HG03520 (cell line): ENCODE data around the gene SLC6A3.

ENCODE experiments used
- ATAC-seq: cut with Tn5 transposase; IDR thresholded peaks from one replicate; pipeline ENCODE4 v1.9.1; 2021; ENCODE audit warnings: mild to moderate bottlenecking, moderate library complexity; ENCODE audit not compliant: unreplicated experiment

The SLC6A3 gene

GRCh38 chr5:1442222-1443145, 2.8 kb downstream of the SLC6A3 start:
- ATAC-seq, result no peak

DNA sequence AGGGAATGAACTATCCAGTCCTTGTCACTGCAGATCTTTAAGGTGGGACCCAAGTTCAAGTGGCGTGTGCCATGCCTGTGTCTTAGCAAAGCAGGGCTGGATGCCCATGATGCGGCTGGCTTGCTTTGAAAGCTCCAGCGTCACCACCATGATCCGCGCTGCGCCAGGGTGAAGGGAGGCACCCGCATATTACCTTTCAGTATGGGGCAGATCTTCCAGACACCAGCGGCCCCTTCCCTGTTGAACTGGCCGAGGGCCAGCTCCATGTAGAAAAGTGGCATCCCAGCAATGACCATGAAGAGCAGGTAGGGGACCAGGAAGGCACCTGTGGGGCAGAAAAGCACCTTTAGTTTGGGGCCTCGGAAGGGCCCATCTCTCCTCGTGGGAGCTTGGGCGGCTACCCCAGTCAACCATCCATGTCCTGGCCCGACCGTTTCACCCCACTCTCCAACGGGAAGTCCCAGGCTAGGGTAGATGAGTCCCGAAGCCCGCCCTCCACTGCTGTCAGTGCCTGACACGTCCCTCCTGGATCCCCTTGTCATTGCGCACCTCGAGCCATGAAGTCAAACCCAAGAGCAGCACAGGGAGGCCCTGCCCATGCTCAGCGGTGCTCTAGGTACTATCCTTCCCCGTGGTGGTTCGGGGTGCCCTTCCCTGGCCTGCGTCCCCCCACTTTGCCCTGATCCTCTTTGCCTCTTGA, 3.9 kb downstream of the SLC6A3 start:
- no peak for ATAC-seq

DNA sequence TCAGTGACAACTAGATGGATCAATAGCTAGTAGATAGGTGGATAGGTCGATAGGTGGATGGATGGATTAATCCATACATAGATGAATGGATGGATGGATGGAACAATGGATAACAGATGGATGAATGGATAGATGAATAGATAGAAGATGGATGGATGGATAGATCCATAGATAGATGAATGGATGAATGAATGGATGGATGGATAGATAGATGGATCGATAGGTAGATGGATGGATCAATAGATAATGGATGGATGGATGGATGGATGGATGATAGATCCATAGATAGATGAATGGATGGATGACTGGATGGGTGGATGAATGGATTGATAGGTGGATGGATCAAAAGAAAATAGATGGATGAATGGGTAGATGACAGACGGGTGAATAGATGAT, 5.1 kb downstream of the SLC6A3 start:
- no peak for ATAC-seq

- ATAC-seq, result no peak
Observed at GRCh38 chr5:1439388-1440097, 5.7 kb downstream of the SLC6A3 start.

DNA sequence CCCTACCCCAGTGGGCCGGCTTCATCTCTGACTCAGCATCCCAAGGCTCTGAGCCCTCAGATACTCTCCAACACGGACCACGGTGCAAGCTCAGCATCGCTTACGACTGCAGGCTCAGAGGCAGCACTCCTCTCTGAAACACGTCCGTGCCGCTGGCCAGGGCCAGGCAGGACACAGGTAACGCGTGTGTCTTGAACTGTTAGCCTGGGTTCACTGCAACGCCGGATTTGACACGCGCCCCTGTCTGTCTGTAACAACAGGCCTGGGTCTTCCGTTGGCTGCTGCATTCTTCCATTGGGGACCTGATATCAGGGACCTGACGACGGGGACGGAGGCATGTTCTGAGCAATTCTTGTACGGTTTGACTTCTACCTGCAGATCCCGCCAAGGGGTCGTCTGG, 6.4 kb downstream of the SLC6A3 start:
- no peak for ATAC-seq

DNA sequence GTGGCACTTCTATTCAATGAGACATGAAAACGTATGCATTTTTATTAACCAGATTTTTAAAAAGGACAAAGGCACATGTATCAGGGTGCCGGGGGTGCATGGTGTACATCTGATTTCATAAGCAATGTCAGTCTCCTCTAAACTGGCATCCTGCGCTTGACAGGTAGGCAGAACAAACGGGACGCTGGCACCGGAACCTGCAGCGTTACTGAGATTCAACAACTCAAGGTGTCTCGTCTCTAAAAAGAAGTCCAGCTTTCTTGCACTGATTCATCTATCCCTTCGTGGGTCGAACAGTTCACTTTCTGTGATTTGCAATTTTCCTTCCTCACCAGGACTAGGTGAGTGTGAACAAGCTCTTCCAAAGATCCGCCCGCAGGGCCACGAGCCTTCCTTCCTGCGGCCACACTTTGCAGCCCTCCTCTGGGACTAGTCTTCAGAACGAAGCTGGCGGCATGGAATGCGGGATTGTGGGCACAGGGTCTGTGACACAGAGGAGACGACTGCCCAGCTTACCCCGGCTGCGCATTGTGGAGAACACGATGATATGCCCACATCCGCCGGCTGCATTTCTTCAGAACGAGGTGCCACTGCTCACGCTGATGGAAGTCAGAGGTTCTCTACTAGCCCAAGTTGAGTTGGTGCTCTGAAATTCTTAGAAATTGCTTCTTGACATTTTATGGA, 7.2 kb downstream of the SLC6A3 start:
- no peak for ATAC-seq

DNA sequence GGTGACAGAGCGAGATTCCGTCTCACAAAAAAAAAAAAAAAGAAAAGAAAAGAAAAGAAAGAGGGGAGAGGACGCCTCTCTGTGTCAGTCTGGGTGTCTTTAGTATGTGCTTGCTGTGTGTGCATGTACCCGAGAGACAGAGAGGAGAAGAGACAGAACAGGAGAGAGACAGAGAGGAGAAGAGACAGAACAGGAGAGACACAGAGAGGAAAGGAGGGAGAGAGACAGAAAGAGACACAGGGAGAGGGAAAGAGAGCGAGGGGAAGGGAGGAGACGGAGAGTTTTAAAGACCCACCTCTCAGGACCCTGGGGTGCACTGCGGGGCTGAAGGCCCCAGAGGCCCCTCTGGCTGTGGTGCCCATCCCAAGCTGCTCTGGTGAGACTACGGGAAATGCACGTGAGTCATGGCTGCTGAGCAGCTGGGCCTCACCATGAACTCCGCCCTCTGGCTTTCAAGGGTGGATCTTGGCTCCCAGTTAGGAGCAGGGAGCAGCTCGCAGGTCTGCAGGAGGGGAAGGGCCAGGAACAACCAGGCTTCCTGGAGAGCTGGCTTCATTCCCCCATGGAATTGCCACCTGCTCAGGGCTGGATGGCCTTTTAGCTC, 7.9 kb downstream of the SLC6A3 start:
- no peak for ATAC-seq

DNA sequence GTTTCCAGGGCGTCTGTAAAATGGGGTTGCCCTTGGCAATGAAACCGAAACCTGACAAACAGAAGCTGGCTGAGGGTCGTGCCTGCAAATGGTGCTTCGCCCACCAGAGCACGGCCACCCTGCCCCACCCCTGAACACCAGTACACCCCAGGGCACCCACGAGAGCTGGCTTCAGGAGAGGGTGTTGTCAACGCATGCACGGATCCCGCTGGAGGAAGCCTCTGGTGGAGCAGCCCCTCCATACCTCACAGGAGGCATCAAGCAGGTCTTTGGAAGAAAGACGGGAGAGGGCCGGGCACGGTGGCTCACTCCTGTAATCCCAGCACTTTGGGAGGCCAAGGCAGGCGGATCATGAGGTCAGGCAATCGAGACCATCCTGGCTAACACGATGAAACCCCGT, 8.6 kb downstream of the SLC6A3 start:
- no peak for ATAC-seq

GRCh38 chr5:1436036-1436435, 9.2 kb downstream of the SLC6A3 start:
- ATAC-seq, result no peak

- no peak for ATAC-seq
Observed at GRCh38 chr5:1435369-1435768, 9.9 kb downstream of the SLC6A3 start.

- no peak for ATAC-seq
Observed at GRCh38 chr5:1432296-1432695, 12.9 kb downstream of the SLC6A3 start.

DNA sequence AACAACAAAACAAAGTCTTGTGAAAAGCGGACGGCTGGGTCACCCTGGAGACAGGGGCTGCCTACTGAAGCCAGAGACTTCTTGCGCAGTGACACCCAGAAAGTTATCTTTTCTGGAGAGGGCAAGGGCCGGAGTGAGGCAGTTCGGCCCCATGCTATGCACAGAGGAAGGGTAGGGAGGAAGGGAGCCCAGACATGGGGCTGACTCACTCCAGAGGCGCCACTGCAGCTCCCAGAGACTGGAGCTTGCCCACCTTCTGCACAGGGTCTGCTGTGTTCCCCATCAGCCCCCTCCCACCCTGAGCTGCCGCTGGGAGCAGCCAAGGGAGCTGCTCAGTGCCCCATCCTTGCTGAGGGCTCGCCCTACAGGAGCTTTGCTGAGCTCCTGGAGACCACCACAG, 13.3 kb downstream of the SLC6A3 start:
- ATAC-seq, result no peak

- no peak for ATAC-seq
Observed at GRCh38 chr5:1431021-1431811, 14.0 kb downstream of the SLC6A3 start.

GRCh38 chr5:1430121-1430795, 15.0 kb downstream of the SLC6A3 start:
- no peak for ATAC-seq

GRCh38 chr5:1429496-1429895, 15.7 kb downstream of the SLC6A3 start:
- ATAC-seq, result no peak

GRCh38 chr5:1429066-1429465, 16.2 kb downstream of the SLC6A3 start:
- ATAC-seq, result no peak

DNA sequence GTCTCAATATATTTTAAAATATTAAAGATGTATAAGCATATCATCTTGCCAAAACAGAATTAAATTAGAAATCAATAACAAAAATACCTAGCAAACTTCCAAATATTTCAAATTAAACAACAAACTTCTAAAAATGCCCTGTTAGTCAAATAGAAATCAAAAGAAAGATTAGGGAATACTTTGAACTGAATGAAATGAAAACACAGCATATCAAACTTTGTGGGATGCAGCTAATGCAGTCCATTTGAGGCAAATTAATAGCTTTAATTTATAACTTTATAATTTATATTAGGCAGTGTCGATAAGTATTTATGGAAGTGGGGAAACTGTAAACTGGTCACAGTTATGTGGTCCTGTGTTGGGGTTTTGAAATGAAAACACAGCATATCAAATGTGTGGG, 17.1 kb downstream of the SLC6A3 start:
- ATAC-seq, result no peak

- no peak for ATAC-seq
Observed at GRCh38 chr5:1424716-1425115, 20.5 kb downstream of the SLC6A3 start.

- no peak for ATAC-seq
Observed at GRCh38 chr5:1423901-1424603, 21.2 kb downstream of the SLC6A3 start.
